ENCODE results near the gene H19. TPM values are rescaled to one million over a fixed set of nuclear protein-coding genes. Genes with fewer than 3 reads are reported as not detected.

H19 gene
- 0.40 and 1.5 TPM in 2 replicates for total RNA-seq (2014; rRNA removed; shearing (Covaris generic))
- polyA plus RNA-seq (2014; cell fraction: nucleus; rRNA removed) = not detected in 2 replicates

- no peak for DNase-seq (ENCODE audit: extremely low read depth, low read depth)
These were observed at the start of gene H19 for GRCh38 chr11:1997755-1998154. Gene H19, minus strand, starts transcription at chr11:1997842.

GRCh38 chr11:2041963-2042362 lies 44.3 kb upstream of the H19 start:
- no peak for DNase-seq (ENCODE audit: extremely low read depth, low read depth)

DNA sequence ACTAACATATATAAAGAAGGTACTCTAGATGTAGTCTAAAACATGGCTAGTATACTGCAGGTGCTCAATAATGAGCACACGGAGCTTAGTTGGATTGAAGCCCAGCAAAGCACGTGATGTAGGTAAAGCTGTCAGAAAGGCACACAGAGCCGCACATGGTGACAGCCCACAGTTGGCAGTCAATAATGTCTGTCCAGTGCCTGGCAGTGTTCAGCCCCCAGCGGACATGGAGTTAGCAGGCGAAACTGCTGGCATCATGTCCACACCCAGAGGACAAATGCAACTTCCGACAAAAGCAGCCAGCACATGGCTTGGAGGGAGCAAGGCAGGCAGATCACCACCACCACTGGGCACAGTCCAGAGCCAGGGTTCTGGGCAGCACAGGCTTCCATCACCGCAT lies 43.5 kb upstream of the H19 start:
- DNase-seq (ENCODE audit: extremely low read depth, low read depth) = no peak

DNA sequence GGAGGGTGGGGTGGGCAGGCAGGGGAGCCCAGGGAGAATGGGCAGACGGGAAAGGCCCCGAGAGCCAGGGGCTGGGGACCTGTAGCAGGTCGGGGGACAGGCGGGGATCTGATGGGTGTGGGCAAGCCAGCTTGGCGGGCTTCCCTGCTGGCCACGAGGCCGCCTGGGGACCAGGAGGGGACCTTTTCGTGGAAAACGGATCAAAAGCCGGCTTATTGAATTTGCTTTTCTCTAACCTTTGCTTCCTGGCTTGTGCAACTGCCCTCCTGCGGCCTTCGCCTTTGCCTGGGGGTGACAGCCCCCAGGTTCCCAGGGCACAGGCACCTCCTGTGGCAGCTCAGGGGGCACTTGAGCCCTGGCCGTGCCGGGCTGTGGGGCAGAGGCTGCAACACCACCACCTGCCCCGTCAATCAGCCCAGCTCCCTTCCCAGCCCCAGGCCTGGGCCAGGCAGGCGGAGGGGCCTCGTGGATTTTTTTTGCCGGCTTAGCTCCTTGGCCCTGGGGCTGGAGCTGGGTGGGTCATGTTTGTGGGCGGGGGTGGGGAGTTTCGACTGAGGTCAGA lies 41.6 kb upstream of the H19 start:
- DNase-seq (ENCODE audit: extremely low read depth, low read depth) = no peak

- no peak for DNase-seq (ENCODE audit: extremely low read depth, low read depth)
These were observed 39.3 kb upstream of the H19 start for GRCh38 chr11:2036863-2037486.

GRCh38 chr11:2035382-2035781 lies 37.7 kb upstream of the H19 start:
- DNase-seq (ENCODE audit: extremely low read depth, low read depth) = no peak

DNA sequence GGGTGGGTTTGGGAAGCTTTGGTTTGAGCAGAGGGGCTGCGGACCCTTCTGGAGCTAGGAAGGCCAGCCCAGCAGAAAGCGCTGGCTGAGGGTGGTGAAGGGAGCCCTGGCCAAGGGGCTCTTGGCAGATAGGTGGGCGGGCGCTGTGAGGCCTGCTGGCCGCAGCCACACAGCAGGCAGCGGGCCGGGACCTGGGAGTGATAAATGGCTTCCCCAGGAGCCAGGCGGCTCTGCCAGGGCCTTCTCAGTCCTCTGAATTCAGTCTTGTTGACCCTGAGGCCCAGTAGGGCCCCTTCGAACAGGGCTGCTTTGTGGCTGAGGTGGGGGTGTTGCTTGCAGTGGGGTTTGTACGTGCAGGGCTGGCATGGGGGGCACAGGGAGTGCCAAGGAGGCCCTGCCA lies 33.4 kb upstream of the H19 start:
- no peak for DNase-seq (ENCODE audit: extremely low read depth, low read depth)

GRCh38 chr11:2027708-2028107 lies 30.1 kb upstream of the H19 start:
- no peak for DNase-seq (ENCODE audit: extremely low read depth, low read depth)

DNA sequence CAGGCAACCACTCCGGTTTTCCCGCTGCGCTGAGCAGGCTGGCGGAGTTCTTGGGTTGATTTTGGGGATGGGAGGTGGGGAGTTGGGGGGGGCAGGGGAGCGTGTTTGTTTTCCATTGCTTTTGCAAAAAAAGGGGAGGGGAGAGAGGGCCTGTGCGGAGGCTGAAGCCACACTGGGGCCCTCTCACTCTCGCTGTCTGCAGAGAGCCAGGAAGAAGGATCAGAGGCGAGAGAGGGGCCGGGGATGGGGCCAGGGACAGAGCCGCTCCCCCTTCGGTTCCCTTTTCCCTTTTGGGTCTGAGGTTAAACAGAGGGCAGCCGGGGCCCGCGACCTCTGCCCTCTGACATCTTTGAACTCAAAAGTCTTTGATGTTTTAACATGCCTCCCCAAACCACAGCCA lies 17.4 kb upstream of the H19 start:
- DNase-seq (ENCODE audit: extremely low read depth, low read depth) = no peak

- no peak for DNase-seq (ENCODE audit: extremely low read depth, low read depth)
These were observed 14.8 kb upstream of the H19 start for GRCh38 chr11:2012440-2012839.

- no peak for DNase-seq (ENCODE audit: extremely low read depth, low read depth)
These were observed 6.8 kb upstream of the H19 start for GRCh38 chr11:2004466-2004865.

DNA sequence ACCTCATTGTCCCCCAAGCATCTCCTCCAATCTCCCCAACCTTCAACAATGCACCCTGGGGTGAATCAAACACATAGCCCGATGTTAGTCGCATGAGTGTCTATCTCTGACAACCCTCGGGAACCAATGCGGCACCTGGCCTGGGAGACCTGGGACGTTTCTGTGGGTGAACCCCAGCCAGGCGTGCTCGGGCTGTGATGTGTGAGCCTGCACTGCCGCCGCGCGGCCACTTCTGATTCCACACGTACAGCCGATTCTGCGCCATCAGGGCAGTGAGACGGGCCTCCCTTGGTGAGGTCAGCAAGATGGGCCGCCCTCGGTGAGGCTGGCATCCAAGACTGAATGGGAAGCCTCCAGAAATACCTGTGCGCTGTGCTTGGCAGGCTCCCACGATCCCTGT lies 5.2 kb upstream of the H19 start:
- no peak for DNase-seq (ENCODE audit: extremely low read depth, low read depth)

DNA sequence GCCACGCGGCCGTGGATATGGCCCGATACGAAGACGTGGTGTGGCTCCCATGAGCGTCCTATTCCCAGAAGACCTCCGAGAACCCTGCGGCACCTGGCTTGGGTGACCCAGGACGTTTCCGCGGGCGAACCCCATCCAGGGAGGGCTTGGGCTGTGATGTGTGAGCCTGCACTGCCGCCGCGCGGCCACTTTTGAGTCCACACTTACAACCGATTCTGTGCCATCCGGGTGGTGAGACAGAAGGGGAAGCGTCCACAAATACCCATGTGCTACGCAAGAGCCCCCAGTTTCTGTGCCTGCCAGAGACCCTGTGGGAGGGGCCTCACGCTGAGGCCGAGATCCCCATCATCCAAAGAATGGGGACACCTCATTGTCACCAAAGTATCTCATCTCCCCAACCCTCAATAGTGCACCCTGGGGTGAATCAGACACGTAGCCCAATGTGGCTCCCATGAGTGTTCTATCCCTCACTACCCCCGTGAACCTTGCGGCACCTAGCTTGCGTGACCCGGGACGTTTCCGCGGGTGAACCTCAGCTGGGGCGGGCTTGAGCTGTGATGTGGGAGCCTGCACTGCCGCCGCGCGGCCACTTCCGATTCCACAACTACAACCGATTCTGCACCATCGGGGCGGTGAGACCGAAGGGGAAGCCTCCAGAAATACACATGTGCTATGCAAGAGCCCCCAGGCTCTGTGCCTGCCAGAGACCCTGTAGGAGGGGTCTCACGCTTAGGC lies 4.6 kb upstream of the H19 start:
- DNase-seq (ENCODE audit: extremely low read depth, low read depth) = no peak

- no peak for DNase-seq (ENCODE audit: extremely low read depth, low read depth)
These were observed 1.2 kb upstream of the H19 start for GRCh38 chr11:1998861-1999260.

- no peak for DNase-seq (ENCODE audit: extremely low read depth, low read depth)
These were observed 648 bp upstream of the H19 start for GRCh38 chr11:1998290-1998689.

GRCh38 chr11:1994121-1994520 lies 3.5 kb downstream of the H19 start:
- DNase-seq (ENCODE audit: extremely low read depth, low read depth) = no peak

DNA sequence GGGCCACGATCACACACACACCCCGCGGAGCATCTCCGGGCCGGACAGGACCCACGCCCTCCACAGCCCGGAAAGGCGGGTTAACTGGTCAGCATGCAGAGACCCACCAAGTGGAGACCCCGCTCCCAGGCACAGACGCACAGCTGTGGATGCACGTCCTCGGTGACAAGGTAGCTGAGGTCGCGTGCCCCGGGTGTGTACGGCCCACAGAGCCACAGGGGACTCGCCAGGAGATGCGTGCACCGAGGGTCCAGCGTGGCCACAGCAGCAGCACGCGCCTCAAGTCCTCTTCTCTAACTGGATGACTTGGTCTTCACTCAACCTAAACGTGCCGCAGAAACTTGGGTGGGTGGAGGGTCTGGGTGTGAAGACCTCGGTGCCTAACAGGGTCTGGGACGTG lies 5.5 kb downstream of the H19 start:
- no peak for DNase-seq (ENCODE audit: extremely low read depth, low read depth)

DNA sequence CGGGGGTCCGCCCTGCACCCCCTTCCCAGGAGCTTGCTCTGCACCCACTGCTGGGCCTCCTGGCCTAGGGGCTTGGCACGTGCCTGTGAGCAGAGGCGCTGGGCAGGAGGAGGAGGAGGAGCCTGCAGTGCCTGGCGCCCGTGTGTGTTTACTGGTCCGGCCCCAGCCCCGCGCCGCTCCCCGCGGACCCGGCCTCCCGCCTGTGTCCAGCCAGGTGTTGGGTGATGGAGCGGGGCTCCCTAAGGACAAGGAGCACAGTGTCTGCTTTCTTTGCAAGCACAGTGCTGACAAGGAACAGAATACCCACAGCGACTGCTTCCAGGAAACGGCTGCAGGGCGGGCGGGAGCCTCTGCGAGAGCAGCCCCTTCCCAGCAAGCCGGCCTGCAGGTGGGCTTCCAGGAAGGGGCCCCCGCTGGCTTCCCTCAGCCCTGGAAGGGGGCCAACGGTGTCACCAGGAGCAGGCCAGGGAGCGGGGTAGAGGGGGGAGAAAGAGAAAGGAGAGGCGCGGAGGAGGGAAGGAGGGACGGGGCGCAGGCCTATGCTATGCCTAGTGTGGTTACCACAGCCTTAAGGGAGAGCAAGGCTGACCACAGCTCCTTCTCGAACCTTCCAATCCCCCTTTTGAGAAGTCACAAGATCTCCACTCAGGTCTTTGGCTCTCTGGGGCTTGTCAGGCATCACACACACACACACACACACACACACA lies 6.6 kb downstream of the H19 start:
- no peak for DNase-seq (ENCODE audit: extremely low read depth, low read depth)

DNA sequence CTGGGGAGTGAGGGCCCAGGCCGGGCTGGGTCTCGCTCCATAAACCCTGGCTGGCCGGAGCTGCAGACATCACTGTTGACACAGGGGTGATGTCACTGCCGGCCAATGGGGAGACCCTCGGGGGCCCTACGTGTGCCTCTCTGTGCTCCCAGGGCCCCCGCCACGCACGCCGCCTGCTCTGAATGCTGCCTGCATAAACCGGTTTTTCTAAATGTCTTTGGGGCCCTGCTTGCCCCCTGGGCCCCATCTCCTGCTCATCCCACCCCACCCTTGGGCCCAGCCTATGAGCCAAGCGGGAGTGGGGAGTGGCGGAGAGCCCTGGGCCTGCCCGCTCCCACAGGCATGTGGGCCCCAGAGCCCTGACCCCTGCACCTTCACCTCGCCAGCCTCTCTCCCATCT lies 7.7 kb downstream of the H19 start:
- DNase-seq (ENCODE audit: extremely low read depth, low read depth) = no peak

DNA sequence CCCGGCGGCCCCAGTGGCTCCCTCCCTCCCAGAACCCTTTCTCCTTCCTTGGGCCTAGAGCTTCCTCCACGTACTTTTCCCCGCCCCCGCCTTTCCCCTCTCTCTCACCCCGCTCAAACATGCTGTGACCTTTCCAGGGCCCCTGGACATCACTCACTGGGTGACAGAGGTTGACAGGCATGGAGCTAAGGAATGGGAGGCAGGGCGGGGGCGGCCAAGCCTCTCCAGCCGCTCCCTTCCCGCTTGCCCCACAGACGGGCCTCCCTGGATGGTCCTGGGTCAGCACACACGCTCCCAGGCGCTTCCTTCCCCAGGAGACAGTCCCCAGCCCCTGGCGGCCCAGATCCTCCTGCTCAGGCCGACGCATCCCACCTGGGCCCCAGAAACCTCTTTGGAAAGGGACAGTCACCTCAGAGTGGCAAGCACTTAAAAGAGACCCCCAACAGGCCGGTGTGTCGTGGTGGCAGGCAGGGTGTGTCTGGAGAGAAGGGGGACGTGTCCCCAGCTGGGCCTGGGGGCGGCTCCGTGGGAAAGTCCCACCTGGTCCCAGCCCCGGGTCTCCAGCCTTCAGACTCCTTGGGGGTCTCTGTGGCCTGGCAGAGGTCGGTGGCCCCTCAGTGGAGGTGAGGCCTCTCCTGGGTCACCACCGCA lies 8.8 kb downstream of the H19 start:
- DNase-seq (ENCODE audit: extremely low read depth, low read depth) = no peak

- DNase-seq (ENCODE audit: extremely low read depth, low read depth) = no peak
These were observed 9.5 kb downstream of the H19 start for GRCh38 chr11:1988174-1988573.

All from NCI-H460 (cell line).